OCI-LY3 (cell line): Measurements from ENCODE around the gene SFT2D1.

Source experiments
- H2AFZ ChIP-seq: fragments of 200-600, 300-600 bp; shearing (Covaris generic); 2 replicates; pipeline ENCODE4 v1.6.0; 2014; ENCODE audit warnings: antibody characterized with exemption, low read depth, low read length
- H3K27ac ChIP-seq: fragments of 200-600, 300-600 bp; sonication (generic); 2 replicates; pipeline ENCODE4 v1.5.1; 2014; ENCODE audit warnings: mild to moderate bottlenecking, low read length, moderate library complexity, mixed read lengths
- H3K27me3 ChIP-seq: fragments of 200-600, 300-600 bp; sonication (generic); 2 replicates; pipeline ENCODE4 v1.6.1; 2014; ENCODE audit warnings: low read depth, low read length, mixed read lengths
- H3K36me3 ChIP-seq: fragments of 200-600, 300-600 bp; sonication (generic); replicated peaks from 2 replicates; pipeline ENCODE3; 2014; ENCODE audit warnings: low read depth, low read length, mixed read lengths
- H3K4me1 ChIP-seq: fragments of 300-600, 200-600 bp; sonication (generic); 2 replicates; pipeline ENCODE4 v1.6.1; 2014; ENCODE audit warnings: low read length, mixed read lengths
- H3K4me2 ChIP-seq: fragments of 200-600, 300-600 bp; sonication (generic); 2 replicates; pipeline ENCODE4 v1.6.1; 2014; ENCODE audit warnings: low read length, mixed read lengths
- H3K4me3 ChIP-seq: fragments of 300-600, 200-600 bp; sonication (generic); 2 replicates; pipeline ENCODE4 v1.5.1; 2014; ENCODE audit warnings: antibody characterized with exemption, mild to moderate bottlenecking, low read length, moderate library complexity
- H3K79me2 ChIP-seq: fragments of 300-600, 200-600 bp; shearing (Covaris generic); 2 replicates; pipeline ENCODE4 v1.6.1; 2014; ENCODE audit warnings: mild to moderate bottlenecking, low read length, mixed read lengths
- H3K9ac ChIP-seq: fragments of 300-600, 200-600 bp; shearing (Covaris generic); 2 replicates; pipeline ENCODE4 v1.6.0; 2014; ENCODE audit warnings: mild to moderate bottlenecking, low read length, moderate library complexity
- H3K9me3 ChIP-seq: fragments of 200-600, 300-600 bp; shearing (Covaris generic); 2 replicates; pipeline ENCODE4 v1.6.1; 2014; ENCODE audit warnings: low read length, mixed read lengths; ENCODE audit not compliant: insufficient read depth
- H4K20me1 ChIP-seq: fragments of 200-600, 300-600 bp; sonication (generic); 2 replicates; pipeline ENCODE4 v1.6.1; 2016; ENCODE audit warnings: low read length, mixed read lengths; ENCODE audit not compliant: insufficient read depth
- CTCF ChIP-seq: fragments of 200-600, 300-600 bp; sonication (generic); IDR thresholded peaks from 2 replicates; pipeline ENCODE4 v1.5.1; 2014; ENCODE audit warnings: antibody characterized with exemption, low read length, low read depth
- EZH2phosphoT487 ChIP-seq: fragments of 200-600 bp; shearing (Covaris generic); IDR thresholded peaks from 2 replicates; pipeline ENCODE4 v1.6.1; 2018; ENCODE audit warnings: antibody characterized with exemption, mixed run types, low read depth

SFT2D1 gene

GRCh38 chr6:166274163-166274562, 68.2 kb downstream of the SFT2D1 start:
- Histone ChIP-seq H3K4me1 (peaks cover 11% of the 10 kb centered on the region), H3K27me3 (peaks cover 13% of the 10 kb centered on the region), H3K4me2 (no peak overlapping the region), H3K36me3 (no peaks in the 10 kb centered on the region), H3K9me3 (no peaks in the 10 kb centered on the region), H3K27ac (no peak overlapping the region), H3K79me2 (no peaks in the 10 kb centered on the region), H4K20me1 (no peaks in the 10 kb centered on the region), H3K4me3 (no peak overlapping the region), H2AFZ (no peak overlapping the region), H3K9ac (no peak overlapping the region)
- TF ChIP-seq CTCF (no peak), EZH2phosphoT487 (no peak)

GRCh38 chr6:166271376-166271765, 71.0 kb downstream of the SFT2D1 start:
- Histone ChIP-seq H3K27me3 (peaks cover 7% of the 10 kb centered on the region), H4K20me1 (no peaks in the 10 kb centered on the region), H3K4me3 (no peak overlapping the region), H3K36me3 (no peaks in the 10 kb centered on the region), H3K4me1 (peaks cover 4% of the 10 kb centered on the region), H2AFZ (no peak overlapping the region), H3K9me3 (no peaks in the 10 kb centered on the region), H3K4me2 (no peak overlapping the region), H3K27ac (no peak overlapping the region), H3K79me2 (no peaks in the 10 kb centered on the region), H3K9ac (no peak overlapping the region)
- no peak for TF ChIP-seq CTCF
- TF ChIP-seq EZH2phosphoT487, result no peak

DNA sequence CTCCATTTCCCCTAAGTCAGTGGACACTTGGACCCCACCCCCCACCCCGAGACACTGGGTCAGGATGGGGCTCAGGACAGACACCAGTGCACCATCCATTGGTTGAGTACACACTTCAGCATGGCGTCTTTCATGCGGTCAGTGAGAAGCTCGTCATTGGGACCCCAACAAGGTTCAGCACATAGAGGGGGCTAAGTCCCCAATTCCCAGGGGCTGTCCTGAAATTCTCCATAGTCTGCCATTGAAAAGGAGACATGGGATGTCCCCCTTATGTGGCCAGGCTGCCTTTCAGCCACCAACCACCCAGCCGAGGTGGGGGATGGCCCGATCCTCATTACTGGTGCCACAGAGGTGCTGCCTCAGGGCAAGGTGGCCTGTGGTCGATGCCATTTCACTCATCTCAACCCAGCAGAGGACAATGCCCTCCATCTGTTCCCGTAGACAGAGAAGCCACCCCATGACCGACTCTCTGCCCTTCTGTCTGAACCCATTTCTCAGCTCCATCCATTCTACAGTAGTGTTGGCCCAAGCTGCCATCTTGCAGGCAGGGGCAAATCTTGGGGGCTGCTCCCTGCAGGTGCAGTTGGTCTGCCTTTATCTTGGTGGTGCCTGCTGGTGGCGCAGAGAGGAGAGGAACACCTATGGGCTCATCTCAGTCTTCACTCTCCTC, 71.5 kb downstream of the SFT2D1 start:
- H3K79me2 ChIP-seq, result no peaks in the 10 kb centered on the region
- TF ChIP-seq EZH2phosphoT487 (no peak), CTCF (no peak)
- no peak overlapping the region for H3K4me3 ChIP-seq
- no peaks in the 10 kb centered on the region for H3K9me3 ChIP-seq
- no peak overlapping the region for H3K4me2 ChIP-seq
- H3K9ac ChIP-seq, result no peak overlapping the region
- peaks cover 1% of the 10 kb centered on the region for H3K4me1 ChIP-seq
- no peak overlapping the region for H2AFZ ChIP-seq
- H4K20me1 ChIP-seq, result no peaks in the 10 kb centered on the region
- H3K27me3 ChIP-seq, result peaks cover 7% of the 10 kb centered on the region
- H3K27ac ChIP-seq, result no peak overlapping the region
- no peaks in the 10 kb centered on the region for H3K36me3 ChIP-seq
